ES-I3 (cell line): Measurements from ENCODE around the gene NDUFB1.

ENCODE experiments used
- H3K36me3 ChIP-seq: 2 replicates; pipeline ENCODE4 v1.6.1; 2013; ENCODE audit warnings: mild to moderate bottlenecking, low read length, control low read depth, moderate library complexity; ENCODE audit not compliant: insufficient read depth
- H3K4me1 ChIP-seq: 2 replicates; pipeline ENCODE4 v1.6.1; 2013; ENCODE audit warnings: mild to moderate bottlenecking, control low read depth, low read length; ENCODE audit not compliant: insufficient read depth
- H3K9ac ChIP-seq: 2 replicates; pipeline ENCODE4 v1.6.1; 2013; ENCODE audit warnings: low read depth, mild to moderate bottlenecking, low read length, moderate library complexity
- H3K9me3 ChIP-seq: 2 replicates; pipeline ENCODE4 v1.6.1; 2013; ENCODE audit warnings: mild to moderate bottlenecking, low read length, moderate library complexity; ENCODE audit not compliant: control insufficient read depth, insufficient read depth

The NDUFB1 gene

GRCh38 chr14:92121670-92122350, at the start of gene NDUFB1, which contains the start of gene CPSF2:
NDUFB1 (minus strand) TSS chr14:92121706; CDS start chr14:92117637, 4,069 bp downstream.
CPSF2 (plus strand) TSS chr14:92121969; CDS start chr14:92130985, 9,016 bp downstream.
- H3K9me3 ChIP-seq, result no peaks in the 10 kb centered on the region
- peaks cover 4% of the 10 kb centered on the region; the same call in 1 of the 2 replicates for H3K4me1 ChIP-seq
- peaks cover under 1% of the 10 kb centered on the region; the same call in 1 of the 2 replicates for H3K36me3 ChIP-seq
- H3K9ac ChIP-seq, result peak within 1 kb of the TSS; percentile 99

- peaks cover 14% of the 10 kb centered on the region for H3K36me3 ChIP-seq
- no peak overlapping the region for H3K9ac ChIP-seq
- H3K9me3 ChIP-seq, result peaks cover 6% of the 10 kb centered on the region
- no peaks in the 10 kb centered on the region for H3K4me1 ChIP-seq
Observed at GRCh38 chr14:92164958-92165357, 43.5 kb upstream of the NDUFB1 start.

DNA sequence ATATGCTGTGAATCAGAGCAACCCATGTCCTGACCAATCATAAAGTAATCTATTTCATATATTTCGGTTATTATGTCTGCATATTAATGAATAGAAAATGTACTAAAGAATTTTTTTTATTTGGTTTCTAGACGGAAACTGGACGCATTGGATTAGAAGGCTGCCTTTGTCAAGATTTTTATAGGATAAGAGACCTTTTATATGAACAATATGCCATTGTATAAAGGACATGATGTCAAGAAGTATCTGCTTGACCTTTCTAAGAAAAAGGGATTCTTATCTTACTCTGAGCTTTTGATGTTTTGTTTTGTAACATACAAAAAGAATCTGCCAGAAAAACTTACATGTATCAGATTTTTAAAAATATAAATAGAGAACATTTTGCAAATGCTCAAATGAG, 40.0 kb upstream of the NDUFB1 start:
- no peaks in the 10 kb centered on the region for H3K4me1 ChIP-seq
- H3K9me3 ChIP-seq, result peaks cover 6% of the 10 kb centered on the region
- H3K36me3 ChIP-seq, result peaks cover 25% of the 10 kb centered on the region
- H3K9ac ChIP-seq, result no peak overlapping the region

DNA sequence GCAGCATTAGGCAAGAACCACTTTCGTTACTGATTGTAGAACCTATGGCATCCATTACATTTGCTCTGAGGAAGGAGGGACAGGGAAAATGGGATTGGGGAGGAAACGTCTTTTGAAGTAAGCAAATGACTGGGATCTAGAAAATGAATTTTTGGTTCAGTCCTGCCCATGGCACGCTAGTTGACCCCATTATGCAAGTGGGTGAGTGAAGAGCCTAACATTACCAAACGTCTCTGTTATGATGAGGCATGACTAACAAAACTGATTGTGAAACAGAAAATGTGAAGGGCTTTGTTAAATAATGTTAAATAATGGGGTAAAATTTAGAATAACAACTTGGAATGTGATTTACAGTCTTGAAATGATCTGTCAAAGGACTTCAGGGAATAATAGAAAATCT, 39.1 kb upstream of the NDUFB1 start:
- Histone ChIP-seq H3K36me3 (peaks cover 26% of the 10 kb centered on the region), H3K9me3 (peaks cover 3% of the 10 kb centered on the region), H3K9ac (no peak overlapping the region), H3K4me1 (no peaks in the 10 kb centered on the region)

DNA sequence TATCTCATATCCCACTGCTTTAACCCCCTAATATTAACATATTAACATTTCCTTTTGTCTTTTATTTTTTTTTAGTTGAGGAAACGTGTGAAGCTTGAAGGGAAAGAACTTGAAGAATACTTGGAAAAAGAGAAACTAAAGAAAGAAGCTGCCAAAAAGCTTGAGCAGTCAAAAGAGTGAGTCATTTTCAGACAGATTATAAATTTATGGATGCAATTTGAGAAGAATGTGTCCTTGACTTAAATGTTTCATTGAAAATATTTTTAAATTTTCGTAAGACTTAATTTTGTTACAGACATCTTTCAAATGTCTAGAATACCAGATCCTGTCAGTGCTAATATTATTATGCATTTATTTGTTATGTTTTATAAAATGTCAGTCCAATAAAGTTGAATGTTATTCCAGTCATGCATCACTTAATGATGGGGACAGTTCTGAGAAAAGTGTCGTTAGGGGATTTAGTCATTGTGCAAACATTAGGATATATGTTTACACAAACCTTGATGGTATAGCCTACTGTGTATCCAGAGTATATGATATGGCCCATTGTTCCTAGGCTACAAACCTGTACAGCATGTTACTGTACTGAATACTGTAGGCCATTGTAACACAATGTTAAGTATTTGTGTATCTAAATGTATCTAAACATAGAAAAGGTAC, 32.9 kb upstream of the NDUFB1 start:
- H3K4me1 ChIP-seq, result no peaks in the 10 kb centered on the region
- peaks cover 28% of the 10 kb centered on the region for H3K36me3 ChIP-seq
- no peaks in the 10 kb centered on the region for H3K9me3 ChIP-seq
- no peak overlapping the region for H3K9ac ChIP-seq

- Histone ChIP-seq H3K9me3 (no peaks in the 10 kb centered on the region), H3K9ac (no peak overlapping the region), H3K4me1 (no peaks in the 10 kb centered on the region), H3K36me3 (peaks cover 27% of the 10 kb centered on the region)
Observed at GRCh38 chr14:92153581-92153980, 32.1 kb upstream of the NDUFB1 start.

- Histone ChIP-seq H3K4me1 (no peaks in the 10 kb centered on the region), H3K9me3 (no peaks in the 10 kb centered on the region), H3K36me3 (peaks cover 31% of the 10 kb centered on the region), H3K9ac (no peak overlapping the region)
Observed at GRCh38 chr14:92144708-92145107, 23.2 kb upstream of the NDUFB1 start.

GRCh38 chr14:92143962-92144361, 22.5 kb upstream of the NDUFB1 start:
- Histone ChIP-seq H3K9me3 (no peaks in the 10 kb centered on the region), H3K4me1 (no peaks in the 10 kb centered on the region), H3K9ac (no peak overlapping the region), H3K36me3 (peaks cover 31% of the 10 kb centered on the region)

DNA sequence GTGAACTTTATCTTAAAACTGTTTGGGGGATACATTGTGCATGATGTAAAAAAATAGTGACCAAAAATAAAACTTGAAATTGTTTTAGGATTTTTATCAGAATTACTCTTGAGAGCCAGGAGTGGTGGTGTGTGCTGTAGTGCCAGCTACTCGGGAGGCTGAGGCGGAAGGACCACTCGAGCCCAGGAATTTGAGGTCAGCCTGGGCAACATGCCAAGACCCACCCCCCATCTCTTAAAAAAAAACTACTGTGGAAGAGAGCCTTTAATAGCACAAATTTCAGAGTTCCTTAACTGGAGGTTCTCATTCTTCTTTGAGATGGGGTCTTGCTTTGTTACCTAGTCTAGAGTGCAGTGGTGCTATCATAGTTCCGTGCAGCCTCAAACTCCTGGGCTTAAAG, 21.8 kb upstream of the NDUFB1 start:
- H3K9me3 ChIP-seq, result no peaks in the 10 kb centered on the region
- H3K36me3 ChIP-seq, result peaks cover 32% of the 10 kb centered on the region
- no peaks in the 10 kb centered on the region for H3K4me1 ChIP-seq
- H3K9ac ChIP-seq, result no peak overlapping the region

- Histone ChIP-seq H3K9ac (no peak overlapping the region), H3K36me3 (peaks cover 16% of the 10 kb centered on the region), H3K9me3 (no peaks in the 10 kb centered on the region), H3K4me1 (no peaks in the 10 kb centered on the region)
Observed at GRCh38 chr14:92135269-92135668, 13.8 kb upstream of the NDUFB1 start.

DNA sequence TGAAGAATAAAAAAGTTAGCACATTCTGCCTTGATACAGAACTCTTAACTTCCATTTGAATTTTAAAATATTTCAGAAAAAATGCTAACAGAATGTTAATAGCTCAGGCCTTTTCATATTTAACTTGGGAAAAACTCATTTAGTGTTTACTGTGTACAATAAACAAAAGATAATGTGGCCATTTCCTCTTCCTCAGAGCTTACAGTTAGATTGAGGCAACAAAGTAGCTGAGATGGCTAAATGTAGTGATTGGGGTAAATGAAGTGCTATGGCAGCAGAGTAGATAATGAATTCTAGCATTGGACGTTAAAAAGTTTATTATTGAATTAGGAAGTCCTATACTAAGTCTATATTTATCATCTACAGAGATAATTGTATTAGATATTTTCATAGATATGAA, 12.9 kb upstream of the NDUFB1 start:
- Histone ChIP-seq H3K4me1 (no peaks in the 10 kb centered on the region), H3K9ac (no peak overlapping the region), H3K9me3 (no peaks in the 10 kb centered on the region), H3K36me3 (peaks cover 16% of the 10 kb centered on the region)

DNA sequence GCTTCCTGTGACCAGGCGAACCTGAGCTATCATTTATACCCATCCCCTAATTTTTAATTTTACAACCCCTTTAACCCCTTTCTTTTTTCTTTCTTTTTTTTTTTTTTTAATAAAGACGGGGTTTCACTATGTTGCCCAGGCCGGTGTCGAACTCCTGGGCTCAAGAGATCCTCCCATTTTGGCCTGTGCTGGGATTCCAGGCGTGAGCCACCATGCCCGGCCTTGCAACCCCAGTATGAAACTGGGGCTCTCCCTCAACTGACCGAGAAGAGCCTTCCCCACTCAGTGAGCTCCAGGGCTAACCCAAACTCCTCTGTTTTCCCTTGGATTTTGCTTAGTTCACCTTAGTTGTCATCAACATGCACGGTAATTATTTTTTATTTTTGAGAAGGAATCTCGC, 1.3 kb upstream of the NDUFB1 start:
- H3K36me3 ChIP-seq, result peaks cover 6% of the 10 kb centered on the region; the same call in 1 of the 2 replicates
- peaks cover 4% of the 10 kb centered on the region; the same call in 1 of the 2 replicates for H3K4me1 ChIP-seq
- H3K9me3 ChIP-seq, result no peaks in the 10 kb centered on the region
- H3K9ac ChIP-seq, result peak overlapping the region; percentile 99

DNA sequence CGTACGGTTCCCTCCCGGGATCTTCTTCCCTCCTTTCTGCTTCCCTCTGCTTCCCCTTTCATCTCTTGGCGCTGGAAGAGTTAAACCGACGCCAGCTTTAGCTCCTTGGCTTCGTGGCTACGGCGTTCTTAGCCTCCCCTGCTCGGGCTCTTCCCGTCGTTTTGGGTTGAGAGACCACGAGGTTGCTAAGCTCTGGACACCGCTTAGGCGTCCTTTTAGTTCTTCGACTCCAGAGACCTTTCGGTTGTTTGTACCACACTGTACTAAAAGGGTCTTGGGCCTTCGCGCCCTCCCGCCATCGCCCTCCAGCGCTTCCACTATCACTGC, 808 bp upstream of the NDUFB1 start:
- H3K36me3 ChIP-seq, result peaks cover 1% of the 10 kb centered on the region; the same call in 1 of the 2 replicates
- H3K4me1 ChIP-seq, result peaks cover 4% of the 10 kb centered on the region; the same call in 1 of the 2 replicates

GRCh38 chr14:92121207-92121669, 268 bp downstream of the NDUFB1 start:
- H3K9me3 ChIP-seq, result no peaks in the 10 kb centered on the region
- H3K4me1 ChIP-seq, result peaks cover 4% of the 10 kb centered on the region; the same call in 1 of the 2 replicates
- peaks cover 3% of the 10 kb centered on the region; the same call in 1 of the 2 replicates for H3K36me3 ChIP-seq
- peak overlapping the region; percentile 99 for H3K9ac ChIP-seq

More for the DNA sequence above, 808 bp upstream of the NDUFB1 start:
- peak overlapping the region; percentile 99 for H3K9ac ChIP-seq
- H3K9me3 ChIP-seq, result no peaks in the 10 kb centered on the region

DNA sequence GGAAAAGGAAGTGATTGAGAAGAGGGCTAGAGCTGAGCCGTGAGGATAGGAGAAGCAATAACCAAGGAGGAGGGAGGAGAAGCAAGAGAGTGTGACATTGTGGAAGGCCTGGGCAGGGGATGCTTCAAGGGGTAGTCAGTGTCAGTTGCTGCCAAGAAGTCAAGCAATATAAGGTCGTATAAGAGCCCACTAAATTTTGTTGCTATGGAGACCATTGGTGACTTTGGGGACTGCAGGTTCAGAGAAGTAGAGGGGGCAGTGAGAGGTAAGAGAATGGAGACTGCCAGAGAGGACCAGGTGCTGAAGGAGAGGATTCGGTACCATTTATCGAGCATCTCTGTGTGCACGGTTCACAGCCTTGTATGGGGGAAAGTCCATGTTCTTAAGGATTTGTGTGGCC, 12.0 kb downstream of the NDUFB1 start:
- Histone ChIP-seq H3K36me3 (no peaks in the 10 kb centered on the region), H3K9ac (no peak overlapping the region), H3K4me1 (no peaks in the 10 kb centered on the region), H3K9me3 (no peaks in the 10 kb centered on the region)
